HG02943 (cell line): ENCODE measurements around the gene HACD4.

Experiments used
- ATAC-seq: cut with Tn5 transposase; IDR thresholded peaks from one replicate; pipeline ENCODE4 v1.9.1; 2021; ENCODE audit warnings: mild to moderate bottlenecking, low read depth, moderate library complexity; ENCODE audit not compliant: unreplicated experiment

The HACD4 gene

DNA sequence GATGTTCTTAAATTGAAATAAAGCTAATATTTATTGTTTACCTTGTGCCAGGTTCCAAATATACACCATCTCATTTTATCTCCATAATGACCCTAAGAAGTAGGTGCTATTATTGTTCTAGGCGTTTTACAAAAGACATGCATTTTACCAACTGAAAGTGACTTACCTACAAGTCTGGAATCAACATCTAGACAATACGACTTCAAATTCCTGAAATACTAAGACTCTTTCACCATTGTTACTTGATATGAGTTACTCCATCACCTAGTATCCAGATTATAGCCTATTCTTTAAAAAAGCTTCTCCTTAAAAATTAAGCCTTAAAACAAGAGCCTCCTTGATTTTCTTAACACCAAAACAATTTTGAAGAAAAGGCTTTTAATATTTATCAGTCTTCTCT lies 13.3 kb downstream of the HACD4 start:
- ATAC-seq = no peak

DNA sequence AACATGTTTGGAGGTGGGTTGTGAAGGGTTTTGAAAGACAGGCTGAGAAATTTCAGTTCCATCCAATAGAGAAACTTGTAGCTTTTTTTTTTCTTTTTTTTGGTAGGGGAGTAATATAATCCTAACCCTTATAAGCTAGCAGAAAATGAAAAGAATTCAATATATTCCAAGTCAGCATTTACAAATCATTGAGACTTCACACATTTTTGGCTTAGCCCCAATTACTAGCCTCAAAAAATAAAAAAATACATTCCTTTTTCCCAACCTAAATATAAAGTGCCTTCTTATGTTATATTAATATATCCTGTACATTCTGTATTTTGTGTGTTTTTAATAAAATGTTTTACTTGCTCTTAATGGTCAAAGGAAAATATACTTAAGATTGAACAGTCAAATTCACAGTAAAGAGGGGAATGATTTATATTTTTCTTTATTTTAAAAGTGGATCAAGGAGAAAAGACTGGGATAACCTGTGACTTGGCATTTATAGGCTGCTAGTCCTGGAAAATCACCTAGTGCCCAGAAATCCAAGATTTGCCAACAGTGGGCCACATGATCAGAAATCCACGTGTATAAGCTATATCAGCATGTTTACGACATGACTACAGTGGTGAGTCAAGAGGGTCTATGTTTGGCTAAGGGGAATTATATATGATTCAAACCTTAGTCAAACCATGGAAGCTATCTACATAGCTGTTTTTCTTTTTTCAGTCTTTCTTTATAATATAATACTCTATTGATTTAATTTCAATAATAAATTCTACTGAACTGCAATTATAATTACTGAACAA lies 14.5 kb downstream of the HACD4 start:
- no peak for ATAC-seq

DNA sequence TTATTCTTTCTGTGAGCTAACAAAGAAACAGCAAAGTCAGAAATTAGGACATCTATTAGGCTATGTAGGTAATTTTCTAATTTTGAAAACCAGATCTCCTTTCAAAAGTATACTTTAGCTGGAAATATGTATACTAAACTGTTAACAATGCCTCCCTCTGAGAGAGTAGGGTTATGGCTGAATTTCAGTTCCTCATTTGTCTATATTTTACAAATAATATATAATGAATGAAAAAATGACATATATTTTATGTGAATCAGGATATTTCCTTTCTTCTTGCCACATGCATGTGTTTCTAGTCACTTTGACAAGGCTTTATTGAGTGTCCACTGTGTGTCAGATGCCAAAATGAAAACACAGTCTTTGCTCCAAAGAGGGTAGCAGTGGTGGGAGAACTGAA lies 15.4 kb downstream of the HACD4 start:
- no peak for ATAC-seq

DNA sequence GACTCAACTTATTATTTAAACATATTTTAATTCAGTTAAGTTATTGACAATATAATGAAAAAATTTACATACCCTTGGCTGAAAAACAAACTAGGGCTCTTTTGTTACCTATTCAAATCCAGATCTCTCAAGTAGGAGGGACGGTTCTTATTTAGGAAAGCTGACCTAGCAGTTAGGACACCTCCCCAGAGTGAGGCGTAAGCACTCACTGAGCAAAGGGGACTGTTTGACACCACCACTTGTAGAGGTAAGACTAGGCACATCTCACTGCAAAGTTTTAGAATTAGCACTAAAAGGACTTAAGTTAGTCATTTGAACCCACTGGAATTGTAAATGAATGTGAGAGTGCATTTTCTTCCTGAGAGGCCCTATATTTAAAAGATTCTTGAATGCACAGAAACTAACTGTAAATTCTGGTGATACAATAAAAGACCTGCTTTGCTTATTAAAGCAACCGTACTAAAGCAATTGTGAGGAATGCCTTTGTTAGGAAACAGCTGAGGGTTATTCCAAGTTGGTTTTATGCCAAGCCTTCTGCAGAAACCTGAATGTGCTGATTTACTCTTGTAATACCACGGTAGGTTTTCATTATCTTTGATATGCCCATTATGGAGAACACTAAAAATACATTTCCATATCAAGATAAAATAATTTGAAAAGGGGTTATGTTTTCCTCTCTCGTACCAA lies 16.2 kb downstream of the HACD4 start:
- no peak for ATAC-seq

DNA sequence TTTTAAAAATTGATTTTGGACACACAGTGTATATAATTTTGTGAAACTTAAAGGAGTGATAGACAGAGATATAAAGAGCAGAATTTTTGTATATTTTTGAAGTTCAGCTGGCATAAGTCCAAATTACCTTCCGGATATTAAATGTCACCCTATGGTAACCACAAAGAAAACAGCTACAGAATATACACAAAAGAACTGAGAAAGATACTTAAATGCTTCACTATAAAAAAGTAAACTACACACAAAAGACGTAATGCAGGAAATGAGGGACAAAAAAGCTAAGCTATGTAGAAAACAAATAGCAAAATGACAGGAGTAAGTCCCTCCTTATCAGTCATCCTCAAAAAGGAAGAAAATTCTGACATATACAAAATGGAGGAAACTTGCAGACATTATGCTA lies 29.4 kb downstream of the HACD4 start:
- ATAC-seq = no peak

DNA sequence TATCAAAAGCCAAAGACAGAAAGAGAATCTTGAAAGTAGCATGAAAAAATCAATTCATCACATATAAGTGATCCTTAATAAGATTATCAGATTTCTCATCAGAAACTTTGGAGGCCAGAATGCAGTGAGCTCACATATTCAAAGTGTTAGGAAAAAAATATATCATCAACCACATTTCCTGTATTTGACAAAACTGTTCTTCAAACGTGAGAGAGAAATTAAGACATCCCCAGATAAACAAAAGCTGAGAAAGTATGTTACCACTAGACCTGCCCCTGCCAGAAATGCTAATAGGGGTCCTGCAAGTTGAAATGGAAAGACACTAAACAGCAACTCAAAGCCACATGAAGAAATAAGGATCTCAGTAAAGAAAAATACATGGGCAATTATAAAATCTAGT lies 29.9 kb downstream of the HACD4 start:
- no peak for ATAC-seq

DNA sequence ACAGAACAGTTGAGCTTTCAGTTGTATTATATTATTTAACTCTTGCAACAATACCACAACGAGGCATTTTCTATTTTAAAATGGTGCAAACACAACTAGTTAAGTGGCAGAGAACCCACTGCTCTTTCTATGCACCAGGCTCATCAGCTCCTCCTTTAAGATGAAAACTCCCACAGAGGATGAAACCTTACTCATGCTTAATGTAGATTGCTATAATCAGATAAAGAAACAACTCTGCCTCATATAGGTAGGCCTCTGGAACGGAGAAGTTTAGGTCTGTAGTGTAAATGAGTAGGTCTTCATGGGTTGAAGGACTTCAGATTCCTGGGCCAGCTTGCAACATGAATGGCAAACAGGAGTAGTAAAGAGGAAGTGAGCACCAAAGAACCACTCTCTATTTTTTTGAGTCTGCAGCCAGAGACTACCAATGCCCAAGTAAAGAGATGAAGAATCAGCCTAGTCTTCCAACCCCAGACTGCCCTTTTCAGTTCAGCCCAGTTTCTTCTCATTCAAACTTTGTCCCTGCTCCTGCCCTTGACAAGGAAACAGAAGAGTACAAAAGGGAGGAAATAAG lies 33.9 kb downstream of the HACD4 start:
- peak; percentile 60 for ATAC-seq

DNA sequence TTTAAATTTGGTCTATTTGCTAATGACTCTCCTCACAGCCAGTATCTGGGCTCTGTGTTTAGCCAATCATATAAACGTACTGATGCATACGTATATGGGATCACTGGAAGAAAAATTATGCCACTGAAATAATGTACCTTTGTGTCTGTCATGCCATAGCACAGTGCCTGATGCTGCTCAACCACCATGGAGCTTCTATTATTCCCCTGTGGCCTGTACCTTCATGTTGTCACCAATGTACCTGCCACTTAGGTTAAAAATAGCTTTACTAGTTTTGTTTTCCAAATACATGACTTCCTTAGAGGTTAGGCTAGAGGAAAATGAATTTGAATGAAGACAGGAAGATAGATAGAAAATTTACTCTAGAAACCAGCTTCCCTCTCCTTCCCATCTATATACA lies 34.6 kb downstream of the HACD4 start:
- peak; percentile 63 for ATAC-seq

DNA sequence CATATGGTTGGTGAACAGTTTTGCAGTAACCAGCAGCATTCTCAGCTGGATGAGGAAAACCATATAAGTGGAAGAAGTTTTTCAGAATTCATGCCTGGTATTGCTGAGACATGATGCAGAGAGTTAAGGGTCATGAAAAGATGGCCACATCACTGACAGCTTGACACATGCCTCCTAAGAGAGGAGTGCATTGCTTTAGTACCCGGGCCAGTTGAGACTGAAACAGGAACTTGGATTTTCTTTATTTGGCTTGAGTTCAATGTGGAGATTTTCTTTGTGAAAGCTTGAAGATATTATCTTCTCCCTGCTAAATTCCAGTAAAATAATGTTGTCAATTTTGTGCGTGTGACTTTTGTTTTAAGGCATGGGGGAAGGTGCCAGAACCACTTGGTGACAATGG lies 35.8 kb downstream of the HACD4 start:
- ATAC-seq = no peak

DNA sequence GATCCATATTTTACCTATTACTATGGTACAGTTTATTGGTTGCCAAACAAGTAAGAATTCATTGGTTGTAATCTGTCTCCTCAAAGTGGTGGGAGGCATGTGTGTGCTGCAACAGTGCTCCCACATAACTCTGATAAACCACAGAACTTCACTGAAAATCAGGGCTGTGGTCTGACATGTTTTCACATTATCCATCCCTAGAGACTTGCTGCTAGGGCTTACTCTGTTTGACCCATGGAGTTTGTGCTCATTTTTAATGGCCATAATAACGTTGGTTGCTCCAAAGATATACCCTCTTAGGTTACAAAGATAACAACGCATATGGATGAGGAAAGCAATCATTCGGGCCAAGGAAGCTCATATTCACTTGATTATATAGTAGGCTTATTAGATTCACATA lies 37.0 kb downstream of the HACD4 start:
- ATAC-seq = no peak

DNA sequence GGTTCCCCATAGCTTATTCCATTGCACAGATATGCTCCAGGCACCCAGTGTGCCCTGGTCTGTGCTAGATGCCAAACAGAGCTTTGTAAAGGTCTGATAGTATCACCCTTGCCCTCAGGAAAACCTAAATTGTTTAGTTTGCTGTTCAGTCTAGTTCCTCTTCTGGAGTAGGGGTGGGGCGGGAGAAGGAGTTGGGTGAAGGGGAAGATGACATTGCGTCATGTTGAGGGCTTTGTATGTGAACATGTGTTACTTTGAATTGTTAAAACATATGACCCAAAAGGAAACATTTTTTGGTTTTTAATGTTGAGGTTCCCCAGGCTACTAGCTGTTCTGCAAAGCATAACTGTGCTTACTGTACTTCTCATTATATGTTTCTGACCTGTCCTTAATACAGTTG lies 40.6 kb downstream of the HACD4 start:
- no peak for ATAC-seq

DNA sequence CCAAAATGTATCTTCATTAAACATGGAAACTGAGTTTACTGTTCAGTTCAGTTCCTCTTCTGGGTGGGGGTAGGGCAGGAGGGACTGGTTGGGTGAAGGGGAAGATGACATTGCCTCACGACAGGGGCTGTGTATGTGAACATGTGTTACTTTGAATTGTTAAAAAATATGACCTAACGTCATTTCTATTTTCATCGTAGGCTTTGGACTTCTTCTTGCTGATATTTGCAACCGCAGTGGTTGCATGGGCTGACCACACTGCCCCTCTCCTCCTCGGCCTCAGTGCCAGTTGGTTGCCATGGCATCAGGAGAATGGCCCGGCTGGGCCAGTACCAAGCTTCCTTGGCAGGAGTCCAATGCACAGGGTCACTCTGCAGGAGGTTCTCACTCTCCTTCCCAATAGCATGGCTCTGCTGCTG lies 41.5 kb downstream of the HACD4 start:
- no peak for ATAC-seq

DNA sequence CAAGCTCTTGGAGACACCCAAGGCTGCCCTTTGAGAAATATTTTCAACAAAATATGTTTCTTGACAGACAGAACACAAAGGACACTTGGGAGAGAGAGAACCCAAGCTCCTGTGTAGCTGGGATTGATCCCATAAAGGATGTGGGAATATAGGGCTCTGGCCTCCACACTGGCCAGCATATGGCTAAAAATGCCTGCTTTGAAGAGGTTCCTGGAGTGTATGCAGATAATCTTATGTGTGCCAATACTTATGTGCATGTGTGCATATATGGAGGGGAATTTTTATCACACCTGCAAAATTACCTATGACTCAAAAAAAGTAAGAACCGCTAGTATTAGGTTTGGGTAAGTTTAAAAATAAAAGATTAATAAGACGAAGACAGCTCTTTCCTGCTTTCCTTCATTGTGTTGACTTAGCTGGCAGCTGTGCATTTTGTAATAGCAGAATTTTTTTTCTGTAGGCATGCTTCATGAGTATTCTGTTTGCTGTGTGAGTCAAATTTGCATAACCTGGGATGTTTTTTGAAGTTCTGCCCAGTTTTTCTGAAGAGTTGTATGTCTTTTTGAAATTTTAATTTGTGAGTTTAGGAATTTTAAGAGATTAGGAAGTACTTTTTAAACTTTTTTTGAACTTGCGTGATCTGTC lies 42.6 kb downstream of the HACD4 start:
- ATAC-seq = no peak

DNA sequence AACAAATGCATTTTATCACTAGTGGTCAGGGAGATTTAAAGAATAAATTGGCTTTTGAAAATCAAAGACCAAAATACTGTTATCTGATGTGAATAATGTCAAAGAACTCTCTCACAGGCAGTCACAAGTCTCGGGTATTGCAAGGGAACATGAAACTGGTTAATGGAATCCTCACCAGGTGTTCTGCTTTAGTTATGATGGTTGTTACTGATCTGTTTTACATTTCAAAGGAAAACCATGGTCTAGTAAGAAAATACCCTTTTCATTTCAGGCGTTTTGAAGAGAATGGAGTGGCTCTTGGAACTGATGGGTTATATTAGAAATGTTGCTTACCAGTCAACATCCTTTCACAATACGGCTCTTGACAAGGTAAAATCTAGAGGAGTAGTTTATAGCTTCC lies 43.4 kb downstream of the HACD4 start:
- no peak for ATAC-seq

DNA sequence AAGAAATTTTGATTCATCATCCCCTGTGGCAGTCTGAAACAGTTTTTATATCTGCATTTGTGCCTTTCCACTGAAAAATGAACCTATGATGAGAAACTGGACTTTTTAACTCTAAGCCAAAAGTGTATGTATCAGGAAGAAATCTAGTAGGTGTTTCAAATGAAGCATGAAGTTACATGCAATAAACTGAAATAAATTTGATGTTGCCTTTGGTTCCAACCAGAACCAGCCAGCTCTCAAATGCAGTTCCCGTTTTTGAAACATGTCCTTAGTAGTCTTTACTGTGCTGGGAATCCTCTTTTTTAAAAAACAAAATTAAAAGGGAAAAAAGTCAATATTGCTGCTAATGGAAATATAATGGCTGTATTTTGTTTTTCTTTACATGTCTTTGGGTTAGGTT lies 43.9 kb downstream of the HACD4 start:
- no peak for ATAC-seq

DNA sequence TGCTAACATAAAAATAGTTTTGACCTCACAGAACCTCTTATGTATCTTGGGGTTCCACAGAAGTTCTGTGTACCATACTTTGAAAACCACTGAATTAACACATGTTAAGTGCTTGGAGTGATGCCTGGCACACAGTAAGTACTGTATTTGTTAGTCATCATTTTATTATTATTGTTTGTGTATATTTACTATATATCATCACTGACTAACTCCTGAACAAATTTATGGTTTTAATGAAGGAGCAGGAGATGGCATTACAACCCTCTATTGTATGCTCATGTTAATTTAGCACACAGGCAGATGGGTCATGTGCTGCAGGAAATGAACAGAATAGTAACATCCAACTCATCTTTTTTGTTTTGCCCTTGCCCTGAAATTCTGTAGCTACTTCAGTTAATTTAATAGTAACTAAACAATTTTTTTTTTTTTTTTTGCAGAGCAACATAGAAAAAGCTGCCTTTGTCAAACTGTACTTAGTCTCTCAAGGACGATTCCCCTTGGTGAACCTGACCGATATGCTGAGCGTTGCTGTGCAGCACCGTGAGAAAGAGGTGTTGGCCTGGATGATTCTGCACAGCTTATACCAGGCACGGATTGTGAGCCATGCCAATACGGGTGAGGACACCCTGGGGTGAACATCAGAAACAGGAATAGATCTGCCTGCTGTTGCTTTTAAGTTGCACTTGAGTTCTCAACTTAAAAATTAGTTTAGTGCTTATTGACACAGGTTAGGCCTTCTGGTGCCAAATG lies 45.4 kb downstream of the HACD4 start:
- ATAC-seq = no peak

DNA sequence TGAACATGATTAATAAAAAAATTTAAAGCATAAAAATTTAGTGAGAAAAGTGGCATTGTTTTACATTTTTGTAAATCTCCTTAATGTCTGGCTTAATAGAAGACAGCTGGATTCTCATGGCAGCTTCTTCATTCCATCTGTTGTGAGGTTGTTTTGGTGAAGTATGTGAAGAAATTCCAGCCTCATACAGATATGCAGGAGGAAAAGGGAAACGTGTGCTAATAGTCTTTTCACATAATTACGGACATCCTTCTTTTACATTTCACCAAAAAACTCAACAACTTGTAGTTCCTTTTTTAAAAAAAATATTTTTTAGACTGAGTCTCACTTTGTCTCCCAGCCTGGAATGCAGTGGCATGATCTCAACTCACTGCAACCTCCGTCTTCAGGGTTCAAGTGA lies 46.9 kb downstream of the HACD4 start:
- ATAC-seq = no peak

DNA sequence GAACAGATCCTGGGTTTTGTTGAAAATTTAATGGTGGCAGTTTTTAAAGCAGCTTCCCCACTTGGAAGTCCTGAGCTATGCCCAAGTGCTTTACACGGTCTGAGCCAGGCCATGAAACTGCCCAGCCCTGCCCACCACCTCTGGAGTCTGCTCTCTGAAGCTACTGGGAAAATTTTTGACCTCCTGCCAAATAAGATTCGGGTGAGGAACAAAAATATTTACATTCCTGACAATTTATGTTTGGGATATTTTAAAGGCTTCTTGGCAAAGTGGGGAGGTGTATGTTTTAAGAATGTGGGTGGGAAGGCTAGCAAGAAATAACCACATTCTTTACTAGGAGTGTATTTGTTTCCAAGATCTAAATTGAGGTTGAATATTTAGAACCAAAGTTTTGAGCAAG lies 50.0 kb downstream of the HACD4 start:
- ATAC-seq = no peak

DNA sequence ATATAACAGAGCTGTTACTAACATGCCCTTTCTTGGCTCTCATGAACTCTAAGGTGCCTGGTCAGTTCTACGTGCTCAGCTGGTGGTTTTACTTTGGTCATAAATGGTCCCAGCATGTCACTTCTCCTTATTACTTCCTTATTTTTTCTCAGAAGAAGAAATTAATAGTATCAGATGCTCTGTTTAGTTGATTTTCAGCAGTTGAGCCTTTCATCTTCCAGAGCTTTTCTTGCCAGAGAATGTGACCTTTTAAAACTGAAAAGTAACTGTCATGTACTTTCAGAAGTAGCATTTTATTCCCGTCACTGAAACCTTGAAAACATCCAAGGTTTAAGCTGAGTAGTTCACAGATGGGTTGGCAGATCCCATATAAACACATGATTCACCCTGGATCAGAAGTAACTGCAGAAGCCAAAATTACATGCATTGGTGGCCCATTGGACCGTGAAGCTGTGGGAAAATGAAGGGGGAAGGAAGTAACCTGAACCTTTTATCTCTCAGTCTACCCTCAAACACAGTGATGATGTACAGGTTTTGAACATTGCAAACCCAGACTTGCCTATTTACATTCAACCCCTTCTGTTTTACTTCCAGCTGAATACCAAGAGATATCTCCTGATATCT lies 50.5 kb downstream of the HACD4 start:
- ATAC-seq = no peak

DNA sequence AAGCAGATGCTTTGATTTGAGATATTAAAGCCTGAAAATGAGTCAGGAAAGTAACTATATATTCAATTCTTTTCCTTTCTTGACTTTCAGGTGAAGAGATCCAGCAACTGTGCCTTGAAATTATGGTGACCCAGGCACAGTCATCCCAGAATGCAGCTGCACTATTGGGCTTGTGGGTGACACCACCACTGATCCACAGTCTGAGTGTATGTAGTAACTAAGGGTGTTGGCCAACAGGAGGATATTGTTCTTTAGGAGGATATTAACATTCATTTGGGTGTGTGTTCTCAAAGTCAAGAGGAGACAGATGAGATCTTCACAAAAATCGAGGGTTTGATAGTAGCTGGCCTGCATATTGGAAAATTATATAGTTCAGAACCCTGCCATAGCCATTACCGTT lies 53.2 kb downstream of the HACD4 start:
- no peak for ATAC-seq
